ENCODE results near the gene SPARC.

Gene SPARC

GRCh38 chr5:151667083-151667482, 19.6 kb downstream of the SPARC start:
- no peak for DNase-seq (ENCODE audit: low read depth)
- no peak overlapping the region for H3K4me3 ChIP-seq (ENCODE audit: control insufficient read depth, low read depth, low read length)
- TF ChIP-seq, protein P1, sequence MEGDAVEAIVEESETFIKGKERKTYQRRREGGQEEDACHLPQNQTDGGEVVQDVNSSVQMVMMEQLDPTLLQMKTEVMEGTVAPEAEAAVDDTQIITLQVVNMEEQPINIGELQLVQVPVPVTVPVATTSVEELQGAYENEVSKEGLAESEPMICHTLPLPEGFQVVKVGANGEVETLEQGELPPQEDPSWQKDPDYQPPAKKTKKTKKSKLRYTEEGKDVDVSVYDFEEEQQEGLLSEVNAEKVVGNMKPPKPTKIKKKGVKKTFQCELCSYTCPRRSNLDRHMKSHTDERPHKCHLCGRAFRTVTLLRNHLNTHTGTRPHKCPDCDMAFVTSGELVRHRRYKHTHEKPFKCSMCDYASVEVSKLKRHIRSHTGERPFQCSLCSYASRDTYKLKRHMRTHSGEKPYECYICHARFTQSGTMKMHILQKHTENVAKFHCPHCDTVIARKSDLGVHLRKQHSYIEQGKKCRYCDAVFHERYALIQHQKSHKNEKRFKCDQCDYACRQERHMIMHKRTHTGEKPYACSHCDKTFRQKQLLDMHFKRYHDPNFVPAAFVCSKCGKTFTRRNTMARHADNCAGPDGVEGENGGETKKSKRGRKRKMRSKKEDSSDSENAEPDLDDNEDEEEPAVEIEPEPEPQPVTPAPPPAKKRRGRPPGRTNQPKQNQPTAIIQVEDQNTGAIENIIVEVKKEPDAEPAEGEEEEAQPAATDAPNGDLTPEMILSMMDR (conservative IDR thresholded peaks at IDR 0.05; ENCODE audit: control insufficient read depth, insufficient read depth, low read depth, low read length) = no peak

GRCh38 chr5:151665613-151666012, 21.1 kb downstream of the SPARC start:
- H3K4me3 ChIP-seq (ENCODE audit: control insufficient read depth, low read depth, low read length) = no peak overlapping the region
- DNase-seq (ENCODE audit: low read depth) = no peak
- TF ChIP-seq, protein P1 (conservative IDR thresholded peaks at IDR 0.05; ENCODE audit: control insufficient read depth, insufficient read depth, low read depth, low read length) = no peak

- DNase-seq (ENCODE audit: low read depth) = peak; percentile 96
Observed at GRCh38 chr5:151664694-151665585, 21.8 kb downstream of the SPARC start.

DNA sequence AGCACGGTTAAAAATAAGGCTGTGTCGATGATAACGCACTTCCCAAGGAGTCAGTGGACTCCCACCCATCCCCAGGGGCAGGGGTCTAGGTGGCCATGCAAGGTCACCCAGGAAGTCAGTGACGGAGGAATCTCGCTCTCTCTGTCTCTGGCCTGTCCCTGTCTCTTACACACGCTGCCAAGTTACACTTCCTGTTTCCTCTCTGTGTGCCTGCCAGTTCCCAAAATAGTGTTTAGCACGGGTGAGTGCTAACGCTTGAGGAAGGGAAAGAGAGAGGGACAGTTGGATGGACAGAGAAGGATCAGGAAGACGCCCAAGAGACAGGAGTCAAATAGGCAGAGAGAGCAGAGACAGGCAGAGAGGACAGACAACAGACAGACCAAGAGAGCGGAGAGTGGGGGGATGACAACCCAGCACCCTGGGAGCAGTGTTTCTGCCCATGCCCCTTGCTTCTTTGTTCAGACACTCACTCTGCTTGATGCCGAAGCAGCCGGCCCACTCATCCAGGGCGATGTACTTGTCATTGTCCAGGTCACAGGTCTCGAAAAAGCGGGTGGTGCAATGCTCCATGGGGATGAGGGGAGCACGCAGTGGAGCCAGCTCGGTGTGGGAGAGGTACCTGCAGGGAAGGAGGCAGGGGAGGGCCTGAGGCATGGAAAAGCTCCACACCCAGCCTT, 23.0 kb downstream of the SPARC start:
- DNase-seq (ENCODE audit: low read depth) = peak; percentile 72
- H3K4me3 ChIP-seq (ENCODE audit: control insufficient read depth, low read depth, low read length) = no peak overlapping the region
- TF ChIP-seq, protein P1 (conservative IDR thresholded peaks at IDR 0.05; ENCODE audit: control insufficient read depth, insufficient read depth, low read depth, low read length) = no peak

More at GRCh38 chr5:151664694-151665585, 21.8 kb downstream of the SPARC start:
- H3K4me3 ChIP-seq (ENCODE audit: control insufficient read depth, low read depth, low read length) = no peak overlapping the region
- TF ChIP-seq, protein P1 (conservative IDR thresholded peaks at IDR 0.05; ENCODE audit: control insufficient read depth, insufficient read depth, low read depth, low read length) = no peak

DNA sequence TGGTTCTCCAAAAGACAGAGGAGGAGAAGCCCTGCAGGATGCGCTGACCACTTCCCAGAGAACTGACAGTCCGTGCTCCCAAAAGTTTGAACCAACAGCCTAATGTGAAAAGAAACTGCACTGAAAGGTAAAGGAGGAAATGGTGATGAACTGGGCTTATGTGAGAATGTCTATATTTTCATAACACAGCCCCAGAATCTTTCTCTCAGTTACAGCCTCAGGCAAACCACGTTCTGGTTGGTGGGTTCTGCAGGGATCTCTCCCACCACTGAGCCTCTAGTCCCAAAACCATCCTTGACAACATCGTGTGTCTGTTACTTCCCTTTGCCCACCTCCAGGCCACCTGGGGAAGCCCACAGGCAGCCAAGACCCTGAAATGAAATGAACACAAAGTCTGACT, 23.9 kb downstream of the SPARC start:
- DNase-seq (ENCODE audit: low read depth) = no peak
- TF ChIP-seq, protein P1 (conservative IDR thresholded peaks at IDR 0.05; ENCODE audit: control insufficient read depth, insufficient read depth, low read depth, low read length) = no peak

GRCh38 chr5:151661968-151662732, 24.6 kb downstream of the SPARC start:
- no peak overlapping the region for H3K4me3 ChIP-seq (ENCODE audit: control insufficient read depth, low read depth, low read length)
- no peak for DNase-seq (ENCODE audit: low read depth)
- TF ChIP-seq, protein P1 (conservative IDR thresholded peaks at IDR 0.05; ENCODE audit: control insufficient read depth, insufficient read depth, low read depth, low read length) = no peak

More for the DNA sequence above, 23.9 kb downstream of the SPARC start:
- H3K4me3 ChIP-seq (ENCODE audit: control insufficient read depth, low read depth, low read length) = no peak overlapping the region
